GM13976 (cell line): ENCODE results near the gene LINGO3.

Source experiments
- DNase-seq: peaks from one replicate; pipeline ENCODE4 v3.0.0; 2012; ENCODE audit warnings: low spot score
- CTCF ChIP-seq: IDR thresholded peaks from 2 replicates; pipeline ENCODE4 v1.5.1; 2012; ENCODE audit warnings: borderline replicate concordance, mild to moderate bottlenecking; ENCODE audit not compliant: insufficient read depth; ENCODE audit errors: extremely low read depth, missing control alignments, control extremely low read depth
- in situ Hi-C: fragments of 300-500 bp; cut with MboI; formaldehyde crosslinking; loops from one replicate; pipeline ENCODE4 v1.12.0; 2022; ENCODE audit warnings: low sequenced_read_pairs, mixed read lengths, inconsistent platforms; ENCODE audit not compliant: unreplicated experiment

The LINGO3 gene

GRCh38 chr19:2315121-2315817 lies 7.3 kb upstream of the LINGO3 start:
- in situ Hi-C loops, result no loop called here
- TF ChIP-seq CTCF, result no peak

GRCh38 chr19:2312820-2313501 lies 5.0 kb upstream of the LINGO3 start:
- no peak for TF ChIP-seq CTCF
- in situ Hi-C loops, result no loop called here
- no peak for DNase-seq

More at GRCh38 chr19:2315121-2315817, 7.3 kb upstream of the LINGO3 start:
- DNase-seq, result no peak

GRCh38 chr19:2311093-2311492 lies 3.1 kb upstream of the LINGO3 start:
- DNase-seq, result no peak
- no peak for TF ChIP-seq CTCF
- in situ Hi-C loops, result no loop called here

- DNase-seq, result no peak
- no peak for TF ChIP-seq CTCF
- in situ Hi-C loops, result no loop called here
Measured at GRCh38 chr19:2309734-2310362, 1.9 kb upstream of the LINGO3 start.

GRCh38 chr19:2307518-2308012 lies 389 bp downstream of the LINGO3 start:
- no peak for TF ChIP-seq CTCF
- in situ Hi-C loops, result no loop called here
- DNase-seq, result no peak

GRCh38 chr19:2306971-2307370 lies 983 bp downstream of the LINGO3 start:
- in situ Hi-C loops, result no loop called here
- no peak for DNase-seq
- no peak for TF ChIP-seq CTCF
